Measurements from ENCODE around the gene CXCR6.

The CXCR6 gene

GRCh38 chr3:45972534-45973402 lies 29.5 kb downstream of the CXCR6 start:
- DNase-seq, result peak; percentile 79

- DNase-seq, result no peak
These were observed 31.4 kb downstream of the CXCR6 start for GRCh38 chr3:45974686-45975085.

- DNase-seq, result no peak
These were observed 32.4 kb downstream of the CXCR6 start for GRCh38 chr3:45975686-45976085.

GRCh38 chr3:45976191-45977091 lies 33.2 kb downstream of the CXCR6 start:
- no peak for DNase-seq

- no peak for DNase-seq
These were observed 34.9 kb downstream of the CXCR6 start for GRCh38 chr3:45978006-45978761.

- DNase-seq, result no peak
These were observed 36.1 kb downstream of the CXCR6 start for GRCh38 chr3:45979378-45979777.

GRCh38 chr3:45980229-45980813 lies 37.1 kb downstream of the CXCR6 start:
- DNase-seq, result no peak

- DNase-seq, result no peak
These were observed 37.6 kb downstream of the CXCR6 start for GRCh38 chr3:45980819-45981218.

- DNase-seq, result peak; percentile 36
These were observed 38.2 kb downstream of the CXCR6 start for GRCh38 chr3:45981346-45982074.

- DNase-seq, result no peak
These were observed 40.5 kb downstream of the CXCR6 start for GRCh38 chr3:45983770-45984169.

- no peak for DNase-seq
These were observed 41.4 kb downstream of the CXCR6 start for GRCh38 chr3:45984331-45985312.

GRCh38 chr3:45985532-45986302 lies 42.5 kb downstream of the CXCR6 start:
- DNase-seq, result no peak

GRCh38 chr3:45986303-45986982 lies 43.2 kb downstream of the CXCR6 start:
- DNase-seq, result peak; percentile 25

GRCh38 chr3:45987368-45988291 lies 44.4 kb downstream of the CXCR6 start:
- no peak for DNase-seq

- no peak for DNase-seq
These were observed 45.1 kb downstream of the CXCR6 start for GRCh38 chr3:45988362-45988761.

- DNase-seq, result peak; percentile 76
These were observed 45.5 kb downstream of the CXCR6 start for GRCh38 chr3:45988804-45989203.

GRCh38 chr3:45990181-45990580 lies 46.9 kb downstream of the CXCR6 start:
- no peak for DNase-seq

- no peak for DNase-seq
These were observed 48.1 kb downstream of the CXCR6 start for GRCh38 chr3:45991341-45991740.

Data from amniotic stem cell (primary cell).